ENCODE measurements around the gene TLE4. TPM values are rescaled to one million over a fixed set of nuclear protein-coding genes. Genes with fewer than 3 reads are reported as not detected.
"Not testable (repeated sequence)": the region's sequence is repeated elsewhere in the genome, so short reads cannot be mapped to it uniquely, and the experiment has no call there.

TLE4 gene
- total RNA-seq = 17.4 TPM
- long read RNA-seq, partial matches to known transcripts = 1 of 2 reads
- long read RNA-seq, other reads (novel, unspliced or antisense) = 1 of 2 reads

- intact Hi-C loops (cut with DNase I) = loop anchor here (5.0 to 10.0 kb wide), 3 partner anchors 51 to 233 kb away; no protein-coding TSS in a partner anchor
- peak; percentile 100 for DNase-seq (ENCODE audit: low spot score)
These were observed at the start of gene TLE4 for GRCh38 chr9:79571309-79572031. Gene TLE4 (plus strand): TSS chr9:79571965. CDS start chr9:79572791, 826 bp downstream.

DNA sequence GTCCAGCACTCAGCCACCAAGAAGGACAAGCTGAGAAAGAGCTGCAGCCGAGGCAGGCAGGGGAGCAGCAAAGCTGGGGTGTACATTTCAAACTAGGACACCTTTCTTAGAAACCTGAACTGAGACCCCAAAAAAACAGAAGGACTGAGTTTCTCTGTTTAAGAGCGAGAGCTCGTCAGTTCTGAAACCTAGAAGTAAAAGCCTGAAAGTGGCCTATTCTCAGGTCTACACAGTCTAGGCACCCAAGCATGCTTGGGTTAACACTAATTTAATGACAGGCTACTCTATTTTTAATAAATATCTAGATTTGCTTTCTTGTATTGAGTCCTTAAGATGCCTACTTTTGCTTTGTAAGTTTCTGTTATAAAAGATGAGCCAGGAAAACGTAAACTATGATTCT is 49.0 kb upstream of the TLE4 start:
- intact Hi-C loops (cut with DNase I) = no loop called here
- DNase-seq (ENCODE audit: low spot score) = no peak

DNA sequence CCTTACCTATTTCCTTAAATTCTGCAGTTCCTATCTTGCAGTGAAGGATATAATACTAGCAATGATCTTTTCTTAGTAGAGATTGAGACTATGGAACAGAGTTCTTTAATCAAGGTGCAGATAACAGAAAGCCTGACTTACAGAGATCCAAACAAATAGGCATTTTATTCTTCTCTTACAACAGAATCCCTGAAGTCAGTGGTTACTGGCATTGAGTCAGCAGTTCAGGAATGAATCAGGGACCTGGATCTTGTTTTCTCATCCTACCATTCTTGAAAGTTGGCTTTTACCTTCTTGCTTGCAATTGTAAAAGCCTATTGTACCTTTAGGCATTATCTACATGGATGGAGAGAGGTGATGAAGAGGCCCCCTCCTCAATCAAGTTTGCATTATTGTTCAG is 47.5 kb upstream of the TLE4 start:
- intact Hi-C loops (cut with DNase I) = no loop called here
- DNase-seq (ENCODE audit: low spot score) = no peak

DNA sequence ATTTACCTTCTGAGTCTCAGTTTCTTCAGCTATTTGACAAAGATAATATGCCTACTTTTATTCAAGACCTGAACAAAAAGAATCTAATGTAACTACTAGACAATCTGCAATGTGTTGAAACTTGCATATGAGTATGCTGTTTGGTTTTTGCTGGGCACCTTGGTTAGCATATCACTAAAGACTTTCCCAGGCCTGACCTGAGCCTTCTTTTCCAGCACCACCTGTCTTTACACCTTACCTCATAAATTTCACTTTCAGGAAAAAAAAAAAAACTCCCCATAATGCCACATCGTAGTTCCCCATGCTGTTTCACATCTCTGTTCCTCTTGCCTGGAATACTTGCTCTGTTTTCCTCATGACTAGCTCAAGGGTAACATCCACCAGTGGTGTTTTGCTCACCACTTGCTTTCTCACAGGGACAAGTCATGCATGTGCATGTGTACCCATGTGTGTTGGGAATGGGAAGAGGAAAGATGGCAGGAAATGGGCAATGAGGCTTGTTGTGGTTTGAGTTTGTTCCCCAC is 45.6 kb upstream of the TLE4 start:
- intact Hi-C loops (cut with DNase I) = no loop called here

GRCh38 chr9:79535534-79535933 is 36.2 kb upstream of the TLE4 start:
- intact Hi-C loops (cut with DNase I) = no loop called here
- no peak for DNase-seq (ENCODE audit: low spot score)

More for the DNA sequence above, 45.6 kb upstream of the TLE4 start:
- no peak for DNase-seq (ENCODE audit: low spot score)

DNA sequence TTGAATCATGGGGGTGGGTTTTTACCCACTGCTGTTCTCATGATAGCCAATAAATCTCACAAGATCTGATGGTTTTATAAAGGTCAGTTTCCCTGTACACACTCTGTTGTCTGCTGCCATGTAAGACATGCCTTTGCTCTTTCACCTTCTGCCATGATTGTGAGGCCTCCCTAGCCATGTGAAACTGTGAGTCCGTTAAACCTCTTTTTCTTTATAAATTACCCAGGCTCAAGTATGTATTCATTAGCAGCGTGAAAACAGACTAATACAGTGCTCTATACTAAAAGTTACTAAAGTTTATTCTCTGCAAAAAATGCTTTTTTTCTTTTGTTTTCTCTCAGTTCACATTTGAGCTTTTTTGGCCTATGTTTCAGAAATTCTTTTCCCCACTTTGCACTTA is 33.9 kb upstream of the TLE4 start:
- intact Hi-C loops (cut with DNase I) = no loop called here

DNA sequence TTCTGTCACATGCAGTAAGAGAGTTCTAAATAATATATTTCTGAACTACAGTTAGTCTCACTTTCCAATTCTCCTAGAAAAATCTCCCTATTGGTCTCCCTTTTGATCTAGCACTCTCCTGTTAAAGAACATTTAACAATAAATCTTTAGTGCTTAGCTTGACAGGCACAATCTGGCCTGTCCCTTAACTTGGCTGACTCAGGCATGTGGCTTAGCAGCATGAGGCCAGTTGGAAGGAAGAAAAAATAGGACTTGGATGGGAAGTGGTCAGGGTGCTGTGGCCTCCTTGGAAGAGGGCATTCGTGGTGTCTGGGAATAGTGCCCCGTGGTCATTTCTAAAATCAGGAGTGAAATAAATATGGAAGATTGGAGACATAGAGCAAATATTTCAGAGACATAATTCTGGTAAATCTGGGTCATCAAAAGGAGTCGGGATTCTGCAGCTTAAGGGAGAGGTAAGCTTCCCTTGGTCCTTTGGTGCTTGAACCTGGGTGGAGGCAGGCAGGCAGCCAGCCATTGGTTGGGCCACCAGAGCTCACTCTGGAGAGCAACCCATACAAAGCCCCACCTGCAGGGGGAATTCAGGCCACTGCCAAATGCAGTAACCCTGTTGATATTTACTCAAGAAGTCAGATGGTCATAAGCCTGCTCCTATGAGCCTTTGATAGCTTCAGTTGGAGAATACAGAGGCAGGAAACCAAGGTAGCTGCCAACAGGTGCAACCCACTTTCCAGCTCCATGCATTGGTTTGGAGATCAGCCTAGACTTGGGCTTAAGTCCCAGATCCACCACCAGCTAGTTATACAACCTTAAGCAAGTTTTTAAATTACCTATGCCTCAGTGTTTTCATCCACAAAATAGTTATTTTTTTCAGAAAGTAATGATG is 28.8 kb upstream of the TLE4 start:
- DNase-seq (ENCODE audit: low spot score) = no peak
- intact Hi-C loops (cut with DNase I) = no loop called here

More for the DNA sequence above, 33.9 kb upstream of the TLE4 start:
- no peak for DNase-seq (ENCODE audit: low spot score)

DNA sequence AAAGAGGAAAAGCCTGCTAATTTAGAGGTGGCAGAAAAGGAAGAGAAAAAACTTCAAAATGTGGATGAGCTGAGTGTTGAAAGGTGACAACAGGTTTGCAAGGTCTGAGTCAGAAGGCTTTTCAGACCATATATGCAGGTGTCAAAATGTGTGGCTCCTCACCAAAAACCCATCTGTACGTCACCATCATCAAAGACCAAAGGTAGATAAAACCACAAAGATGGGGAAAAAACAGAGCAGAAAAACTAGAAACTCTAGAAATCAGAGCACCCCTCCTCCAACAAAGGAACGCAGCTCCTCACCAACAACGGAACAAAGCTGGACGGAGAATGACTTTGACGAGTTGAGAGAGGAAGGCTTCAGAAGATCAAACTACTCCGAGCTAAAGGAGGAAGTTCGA is 27.4 kb upstream of the TLE4 start:
- DNase-seq (ENCODE audit: low spot score); intact Hi-C loops (cut with DNase I): not testable (repeated sequence)

DNA sequence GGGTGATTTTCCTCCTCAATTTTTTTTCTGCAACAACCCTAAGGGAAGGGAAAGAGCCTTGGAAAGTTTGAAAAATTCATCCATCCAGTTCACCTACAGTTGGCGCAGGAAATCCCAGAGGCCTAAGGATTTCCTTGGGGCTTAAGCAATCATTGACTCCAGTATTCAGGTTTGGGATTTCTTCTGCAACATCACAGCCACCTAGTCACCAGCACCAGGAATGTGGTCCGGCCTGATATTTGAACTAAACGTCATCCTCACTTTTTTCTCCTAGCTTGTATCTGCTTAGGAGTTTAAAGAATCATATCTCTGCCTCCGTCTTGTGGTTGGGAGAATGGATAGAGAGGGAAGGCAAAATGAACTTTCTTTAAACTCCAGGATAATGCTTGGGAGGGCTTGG is 20.2 kb upstream of the TLE4 start:
- DNase-seq (ENCODE audit: low spot score) = no peak
- intact Hi-C loops (cut with DNase I) = no loop called here

GRCh38 chr9:79551994-79552393 is 19.8 kb upstream of the TLE4 start:
- intact Hi-C loops (cut with DNase I) = no loop called here
- no peak for DNase-seq (ENCODE audit: low spot score)

DNA sequence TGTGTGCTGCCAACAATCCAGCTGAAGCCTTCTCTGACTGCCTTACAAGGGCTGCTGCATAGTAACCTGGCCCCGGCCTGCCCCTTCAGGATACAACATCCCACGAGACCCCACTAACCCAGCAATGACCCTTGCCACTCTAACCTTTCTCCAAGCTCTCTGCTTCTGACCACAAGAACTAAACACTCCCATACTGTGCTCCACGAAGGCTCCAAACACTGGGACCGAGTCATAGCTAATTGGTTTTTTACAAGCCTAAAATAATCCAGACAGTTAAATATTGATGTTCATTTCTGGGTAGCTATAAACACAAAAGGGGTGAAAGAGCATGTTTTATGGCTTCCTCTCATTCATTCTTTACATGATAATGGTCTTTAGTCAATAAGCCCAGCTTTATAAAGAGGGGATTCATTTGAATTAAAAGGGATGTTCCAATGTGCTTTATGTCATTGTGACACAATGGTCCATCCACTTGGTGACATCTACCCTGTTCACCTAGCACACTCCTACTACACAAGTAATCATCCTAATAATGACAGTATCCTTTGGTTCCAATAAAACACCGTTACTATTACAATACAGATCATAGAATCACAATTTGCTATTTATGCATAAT is 16.2 kb upstream of the TLE4 start:
- intact Hi-C loops (cut with DNase I) = no loop called here
- DNase-seq (ENCODE audit: low spot score) = no peak

- intact Hi-C loops (cut with DNase I) = no loop called here
- no peak for DNase-seq (ENCODE audit: low spot score)
These were observed 12.1 kb upstream of the TLE4 start for GRCh38 chr9:79559495-79560181.

GRCh38 chr9:79562749-79563386 is 8.9 kb upstream of the TLE4 start:
- intact Hi-C loops (cut with DNase I) = no loop called here
- no peak for DNase-seq (ENCODE audit: low spot score)

- no peak for DNase-seq (ENCODE audit: low spot score)
- intact Hi-C loops (cut with DNase I) = no loop called here
These were observed 7.7 kb upstream of the TLE4 start for GRCh38 chr9:79564105-79564504.

DNA sequence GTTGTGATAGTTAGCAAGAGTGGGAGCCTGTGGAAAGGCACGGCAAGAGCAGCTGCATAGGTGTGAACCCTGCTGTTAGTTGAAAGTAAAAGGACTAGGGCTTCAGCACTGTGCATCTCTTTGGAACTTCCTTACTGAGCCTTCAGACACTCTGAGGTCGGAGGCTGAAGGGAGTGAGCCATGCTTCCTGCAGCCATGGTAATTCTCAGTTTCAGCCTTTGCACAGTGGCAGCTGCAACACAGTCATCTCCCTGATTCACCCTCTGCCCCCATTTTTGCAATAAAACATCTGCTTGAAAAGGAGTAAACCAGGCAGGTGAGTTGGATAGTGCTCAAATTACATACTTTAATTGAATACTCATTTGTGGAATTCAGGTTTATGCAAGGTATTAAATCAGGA is 6.5 kb upstream of the TLE4 start:
- DNase-seq (ENCODE audit: low spot score) = no peak
- intact Hi-C loops (cut with DNase I) = no loop called here

DNA sequence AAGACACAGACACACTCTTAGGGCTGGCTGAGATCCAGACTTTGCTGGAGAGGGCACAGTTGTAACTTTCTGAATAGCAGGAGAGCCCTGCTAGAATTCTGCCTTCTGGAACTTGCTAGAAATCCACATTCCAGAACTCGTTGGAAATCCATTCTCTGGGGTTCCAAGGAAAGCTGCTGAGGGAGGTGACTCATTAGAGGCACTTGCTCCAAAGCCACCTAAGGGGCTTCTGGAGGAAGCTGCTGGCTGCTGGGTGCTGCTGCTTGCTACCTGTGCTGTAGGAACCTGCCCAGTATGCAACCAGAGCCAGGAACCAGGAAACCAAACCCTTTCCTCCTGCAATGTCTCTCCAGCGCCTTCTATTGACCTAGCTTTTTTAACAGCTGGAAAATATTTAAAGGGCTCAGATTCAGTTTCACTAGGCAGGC is 4.1 kb upstream of the TLE4 start:
- intact Hi-C loops (cut with DNase I) = no loop called here

DNA sequence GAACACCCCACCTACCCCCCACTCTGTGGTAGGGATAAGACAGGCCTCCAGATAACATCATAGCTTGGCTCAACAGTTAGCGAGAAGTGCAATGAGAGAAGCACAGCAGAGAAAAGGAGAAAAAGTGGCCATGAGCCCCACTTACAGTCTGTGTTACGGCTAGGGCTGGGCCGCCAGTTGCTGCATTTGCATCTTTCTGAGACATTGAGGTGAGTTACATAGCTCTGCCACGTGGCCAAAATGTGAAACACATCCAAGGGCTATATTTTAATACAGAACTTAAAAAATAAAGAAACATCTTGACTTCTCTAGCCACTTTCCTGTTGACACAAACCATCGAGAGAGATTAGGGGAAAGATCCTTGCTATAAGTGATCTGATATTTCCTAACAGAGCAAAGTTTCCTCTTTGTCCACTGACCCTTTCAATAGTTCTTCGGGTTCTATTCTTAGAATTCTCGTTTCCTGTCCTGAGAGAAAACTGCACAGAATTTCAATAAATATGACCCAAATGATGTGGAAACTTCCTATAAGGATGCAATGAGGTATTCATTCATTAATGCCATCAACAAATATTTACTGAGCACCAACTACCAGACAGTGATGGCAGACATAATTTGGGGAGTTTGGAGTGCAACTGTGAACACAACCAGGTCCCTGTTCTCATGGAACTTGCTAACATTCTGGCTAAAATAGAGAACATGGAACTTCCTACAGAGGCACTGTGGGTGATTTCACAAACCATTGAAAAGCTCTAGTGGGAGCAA is 3.2 kb upstream of the TLE4 start:
- intact Hi-C loops (cut with DNase I) = no loop called here
- no peak for DNase-seq (ENCODE audit: low spot score)

More for the DNA sequence above, 4.1 kb upstream of the TLE4 start:
- no peak for DNase-seq (ENCODE audit: low spot score)

- no peak for DNase-seq (ENCODE audit: low spot score)
- intact Hi-C loops (cut with DNase I) = loop anchor here (5.0 to 10.0 kb wide), 3 partner anchors 52 to 235 kb away; no protein-coding TSS in a partner anchor
These were observed 1.8 kb upstream of the TLE4 start for GRCh38 chr9:79569814-79570447.
